Stimulated activated CD4-positive, alpha-beta T cell treated with anti-CD3 and anti-CD28 coated beads, TNF-alpha, amount 100 ng/mL, for 24 hours (primary cell): ENCODE results near the gene SH3RF2.
"Not testable (repeated sequence)": the region's sequence is repeated elsewhere in the genome, so short reads cannot be mapped to it uniquely, and the experiment has no call there.

ENCODE experiments used
- DNase-seq, 3 experiments: peaks; one replicate each; pipeline ENCODE4 v3.0.0-alpha.2; 2020; ENCODE audit warnings: low read depth in 3 of 3

Gene SH3RF2

DNA sequence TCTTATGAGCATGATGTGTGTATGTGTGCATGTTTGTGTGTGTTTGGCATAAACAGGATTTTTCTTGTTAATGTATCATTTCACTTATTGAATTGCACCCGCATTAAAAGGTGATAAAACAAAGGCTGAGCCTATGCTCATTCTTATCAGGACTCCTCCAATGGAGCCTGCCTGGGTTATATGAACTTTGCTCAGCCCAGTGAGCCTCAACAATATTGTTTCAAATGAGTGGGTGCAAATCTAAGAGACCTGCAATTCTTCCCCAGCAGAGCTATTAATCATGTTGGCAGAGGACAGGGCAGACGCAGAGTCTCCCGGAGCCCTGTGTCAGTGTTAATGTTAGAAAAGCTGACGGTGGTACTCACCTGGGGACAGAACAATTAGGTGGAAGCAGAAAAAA is 71.6 kb downstream of the SH3RF2 start:
- DNase-seq, result no peak

DNA sequence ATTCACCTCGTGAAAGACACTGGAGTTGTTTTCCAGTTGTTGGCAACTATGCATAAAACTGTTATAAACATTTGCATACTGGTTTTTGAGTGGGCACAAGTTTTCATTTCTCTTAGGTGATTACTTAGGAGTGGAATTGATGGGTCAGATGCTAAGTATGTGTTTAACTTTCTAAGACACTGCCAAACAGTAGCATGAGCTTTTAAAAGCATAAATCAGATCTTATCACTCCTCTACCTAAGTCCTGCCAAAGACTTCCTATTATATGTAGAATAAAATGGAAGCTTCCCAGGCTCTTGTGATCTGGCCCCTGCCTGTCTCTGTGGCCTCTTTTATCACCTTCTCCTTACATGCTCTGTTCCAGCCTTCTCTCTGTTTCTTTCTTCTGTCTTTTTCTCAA is 72.6 kb downstream of the SH3RF2 start:
- DNase-seq, result no peak

DNA sequence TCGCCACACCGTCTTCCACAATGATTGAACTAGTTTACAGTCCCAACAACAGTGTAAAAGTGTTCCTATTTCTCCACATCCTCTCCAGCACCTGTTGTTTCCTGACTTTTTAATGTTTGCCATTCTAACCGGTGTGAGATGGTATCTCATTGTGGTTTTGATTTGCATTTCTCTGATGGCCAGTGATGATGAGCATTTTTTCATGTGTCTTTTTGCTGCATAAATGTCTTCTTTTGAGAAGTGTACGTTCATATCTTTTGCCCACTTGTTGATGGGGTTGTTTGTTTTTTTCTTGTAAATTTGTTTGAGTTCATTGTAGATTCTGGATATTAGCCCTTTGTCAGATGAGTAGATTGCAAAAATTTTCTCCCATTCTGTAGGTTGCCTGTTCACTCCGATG is 74.1 kb downstream of the SH3RF2 start:
- DNase-seq, result not testable (repeated sequence)

DNA sequence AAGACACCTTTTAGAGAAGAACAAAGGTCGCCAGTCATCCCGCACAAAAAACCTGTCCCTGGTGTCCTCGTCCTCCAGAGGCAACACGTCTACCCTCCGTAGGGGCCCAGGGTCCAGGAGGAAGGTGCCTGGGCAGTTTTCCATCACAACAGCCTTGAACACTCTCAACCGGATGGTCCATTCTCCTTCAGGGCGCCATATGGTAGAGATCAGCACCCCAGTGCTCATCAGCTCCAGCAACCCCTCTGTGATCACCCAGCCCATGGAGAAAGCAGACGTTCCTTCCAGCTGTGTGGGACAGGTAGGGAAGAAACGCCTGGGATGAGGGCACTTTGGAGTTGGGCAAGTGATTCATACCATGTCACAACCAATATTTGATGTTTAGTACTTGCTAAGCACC is 77.4 kb downstream of the SH3RF2 start:
- DNase-seq, result no peak

DNA sequence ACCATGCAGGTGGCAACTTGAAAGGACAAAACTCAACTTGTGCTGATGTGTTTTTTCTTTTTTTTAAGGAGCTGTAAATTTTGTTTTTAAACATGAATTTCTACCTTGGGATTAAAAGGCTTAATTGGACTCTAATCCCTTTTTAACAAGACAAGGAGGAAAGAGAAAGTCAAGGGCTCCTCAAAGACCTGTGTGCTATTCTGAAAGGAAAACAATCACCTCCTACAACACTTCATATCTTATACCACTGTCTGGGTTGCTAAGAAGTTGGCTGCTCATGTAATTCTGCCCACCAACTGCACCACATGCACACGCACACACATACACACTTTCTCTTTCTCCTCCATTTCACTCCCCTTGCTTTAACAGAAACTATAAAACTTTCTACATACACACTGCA is 78.6 kb downstream of the SH3RF2 start:
- DNase-seq, result no peak

DNA sequence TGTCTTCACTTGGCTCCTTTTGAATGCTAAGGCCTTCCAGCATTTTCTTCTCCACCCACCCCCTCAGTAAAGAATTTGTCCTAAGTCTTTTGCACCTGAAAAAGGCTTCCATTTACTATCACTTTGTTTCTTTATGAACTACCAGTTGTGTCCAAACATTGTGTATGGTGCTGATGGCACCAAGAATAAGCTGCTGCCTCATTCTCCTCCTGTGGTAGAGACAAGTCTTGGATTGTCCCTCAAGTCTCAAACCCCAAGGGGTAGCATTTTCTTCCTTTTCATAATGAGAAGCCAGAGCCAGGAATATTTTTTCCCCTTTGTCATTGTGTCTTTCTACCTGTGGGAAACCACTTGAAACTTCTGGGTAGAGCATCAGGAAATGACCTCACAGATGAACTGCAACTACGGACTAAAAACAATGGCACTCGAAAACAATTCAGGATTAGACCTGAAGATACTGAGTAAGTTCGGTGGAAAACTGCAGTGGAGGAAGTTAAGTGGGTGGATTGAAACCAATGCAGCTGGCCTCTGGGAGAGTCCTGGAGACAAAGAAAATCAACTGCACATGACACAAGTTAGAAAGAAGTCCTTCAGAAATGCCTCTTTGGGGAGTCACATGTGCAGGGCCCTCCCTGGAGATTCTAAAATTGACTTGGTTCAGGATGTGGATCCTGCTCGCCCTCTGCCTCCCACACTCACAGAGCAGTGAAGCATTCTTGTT is 80.5 kb downstream of the SH3RF2 start:
- no peak for DNase-seq

DNA sequence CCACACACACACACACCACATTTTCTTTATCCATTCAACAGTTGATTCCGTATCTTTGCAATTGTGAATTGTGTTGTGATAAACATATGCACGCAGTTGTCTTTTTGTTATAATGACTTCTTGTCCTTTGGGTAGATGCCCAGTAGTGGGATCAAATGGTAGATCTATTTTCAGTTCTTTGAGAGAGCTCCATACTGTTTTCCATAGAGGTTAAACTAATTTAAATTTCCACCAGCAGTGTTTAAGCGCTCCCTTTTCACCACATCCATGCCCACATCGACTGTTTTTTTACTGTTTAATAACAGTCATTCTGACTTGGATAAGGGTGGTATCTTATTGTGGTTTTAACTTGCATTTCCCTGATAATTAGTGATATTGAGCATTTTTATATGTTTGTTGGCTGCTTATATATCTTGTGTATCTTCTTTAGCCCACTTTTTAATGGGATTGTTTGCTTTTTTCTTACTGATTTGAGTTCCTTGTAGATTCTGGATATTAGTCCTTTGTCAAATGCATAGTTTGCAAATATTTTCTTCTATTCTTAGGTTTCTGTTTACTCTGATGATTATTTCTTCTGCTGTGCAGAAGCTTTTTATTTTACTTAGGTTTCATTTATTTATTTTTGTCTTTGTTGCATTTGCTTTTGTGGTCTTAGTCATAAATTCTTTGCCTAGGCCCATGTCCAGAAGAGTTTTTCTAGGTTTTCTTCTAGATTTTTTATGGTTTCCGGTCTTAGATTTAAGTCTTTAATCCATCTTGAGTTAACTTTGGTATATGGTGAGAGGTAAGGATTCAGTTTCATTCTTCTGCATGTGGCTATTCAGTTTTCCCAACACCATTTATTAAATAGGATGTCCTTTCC is 82.4 kb downstream of the SH3RF2 start:
- no peak for DNase-seq

DNA sequence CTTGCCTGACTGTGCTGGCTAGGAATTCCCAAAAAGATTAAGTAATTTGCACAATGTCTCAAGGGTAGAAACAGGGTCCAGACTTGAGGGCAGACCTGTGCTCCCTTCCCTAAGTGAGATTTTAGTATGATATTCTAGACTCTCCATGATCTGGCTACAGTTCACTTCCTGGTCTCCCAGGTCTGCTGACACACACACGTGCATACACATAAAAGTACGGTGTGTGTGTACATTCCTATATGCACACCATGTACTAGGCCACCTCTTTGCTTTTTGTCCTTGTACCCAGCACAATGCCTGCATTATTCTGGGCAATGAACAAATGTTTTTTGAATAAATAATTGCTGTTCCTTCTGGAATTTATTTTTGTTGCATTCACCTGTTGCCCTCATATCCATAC is 83.7 kb downstream of the SH3RF2 start:
- no peak for DNase-seq

DNA sequence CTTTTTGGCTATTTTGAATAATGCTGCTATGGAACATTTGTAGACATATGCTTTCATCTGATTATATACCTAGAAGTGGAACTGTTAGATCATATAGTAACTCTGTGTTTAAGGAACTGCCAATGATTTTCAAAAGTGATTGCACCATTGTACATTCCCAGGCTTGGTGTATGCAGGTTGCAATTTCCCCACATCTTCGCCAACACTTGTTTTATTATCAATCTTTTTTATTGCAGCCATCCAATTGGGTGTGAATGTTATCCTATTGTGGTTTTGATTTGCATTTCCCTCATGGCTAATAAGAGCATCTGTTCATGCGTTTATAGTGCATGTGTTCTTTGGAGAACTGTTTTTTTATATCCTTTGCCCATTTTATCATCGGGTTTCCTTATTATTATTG is 87.7 kb downstream of the SH3RF2 start:
- no peak for DNase-seq

DNA sequence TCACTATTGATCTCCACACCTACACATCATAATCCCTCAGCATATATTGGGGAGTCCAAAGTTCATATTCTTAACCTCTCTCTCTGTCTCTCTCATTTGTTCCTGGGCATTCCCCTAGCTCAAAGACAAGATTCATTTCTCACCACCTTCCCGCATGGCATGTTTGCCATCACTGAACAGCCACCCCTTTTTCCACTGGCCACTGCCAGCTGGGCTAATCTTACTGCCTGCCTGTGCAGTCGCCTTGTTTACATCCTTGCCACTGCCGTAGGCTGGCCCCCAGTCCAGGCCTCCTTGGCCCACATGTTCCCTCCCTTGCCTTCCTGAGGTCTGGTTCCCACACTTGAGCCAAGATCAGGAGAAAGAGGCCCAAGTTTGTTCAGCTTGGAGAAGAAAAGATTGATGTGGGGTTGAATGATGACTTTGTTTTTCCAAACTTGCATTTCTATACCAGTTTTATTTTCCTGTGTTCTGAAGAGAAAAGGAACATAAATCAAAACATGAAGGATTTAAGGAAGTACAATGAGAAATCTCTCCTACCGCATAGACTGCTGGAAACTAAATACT is 88.8 kb downstream of the SH3RF2 start:
- DNase-seq, result no peak

DNA sequence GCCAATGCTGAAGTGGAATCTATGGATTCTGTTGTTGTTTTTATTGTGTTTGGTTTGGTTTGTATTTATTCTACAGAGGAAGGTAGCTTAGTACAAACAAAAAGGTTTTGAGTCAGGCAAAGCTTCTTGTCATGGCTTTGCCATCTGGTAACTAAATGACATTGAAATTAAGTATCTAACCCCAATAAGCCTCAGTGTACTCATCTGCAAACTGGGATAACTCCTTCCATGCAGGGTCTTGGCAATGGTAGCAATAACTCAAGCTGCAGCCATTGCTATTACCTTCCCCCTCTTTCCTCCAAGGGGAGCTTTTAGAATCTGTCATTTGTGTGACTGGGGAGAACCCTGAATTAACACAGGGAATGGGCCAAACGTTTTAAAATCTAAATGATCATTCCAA is 89.3 kb downstream of the SH3RF2 start:
- DNase-seq, result no peak

DNA sequence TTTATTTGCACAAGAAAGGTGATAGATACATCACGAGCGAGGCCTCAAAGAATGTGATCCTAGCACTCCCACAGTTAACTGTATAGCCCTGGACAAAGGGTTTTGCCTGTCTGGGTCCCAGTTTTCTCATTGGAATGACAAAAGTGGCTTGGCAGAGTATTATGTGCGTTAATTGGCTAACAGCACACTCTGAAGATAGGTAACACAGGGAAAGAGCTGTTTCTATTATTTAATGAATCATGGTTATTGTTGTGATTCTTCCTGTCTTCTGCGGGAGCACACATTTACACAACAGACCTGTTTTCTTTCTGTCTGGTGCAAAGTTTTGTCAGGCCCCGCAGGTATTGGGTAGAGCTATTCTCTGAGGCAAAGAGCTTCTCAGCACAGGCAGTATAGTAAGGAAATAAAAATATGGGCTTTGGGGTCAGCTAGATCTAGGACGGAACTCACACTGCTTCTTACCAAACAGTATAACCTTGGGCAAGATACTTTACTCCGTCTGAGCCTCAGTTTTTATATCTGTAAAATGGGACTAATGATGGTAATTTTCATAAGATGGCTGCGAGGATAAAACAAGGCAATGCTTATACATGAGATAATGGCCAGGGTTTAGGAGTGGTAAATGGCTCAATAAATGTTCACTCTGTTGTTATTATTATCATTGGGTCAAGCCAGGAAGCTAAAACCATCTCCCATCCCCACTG is 90.1 kb downstream of the SH3RF2 start:
- DNase-seq, result no peak

DNA sequence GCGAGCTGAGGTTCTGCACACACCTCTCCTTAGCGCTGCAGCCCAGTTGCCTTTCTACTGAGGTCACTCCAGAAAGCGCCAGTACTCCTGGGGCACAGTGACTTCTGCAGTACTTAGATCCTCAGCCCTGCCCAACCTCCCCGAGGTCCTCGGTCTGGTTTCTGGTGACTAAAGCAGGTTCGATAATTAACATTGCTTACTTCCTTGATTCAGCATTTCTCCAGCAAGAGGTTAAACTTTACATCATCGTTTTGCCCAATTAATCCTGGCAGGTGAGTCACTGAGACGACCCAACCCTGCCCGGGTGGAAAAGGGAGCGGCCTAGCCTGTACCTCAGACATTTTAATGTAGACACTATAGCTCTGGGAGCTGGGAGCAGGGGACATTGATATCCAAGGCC is 91.4 kb downstream of the SH3RF2 start:
- DNase-seq, result no peak

DNA sequence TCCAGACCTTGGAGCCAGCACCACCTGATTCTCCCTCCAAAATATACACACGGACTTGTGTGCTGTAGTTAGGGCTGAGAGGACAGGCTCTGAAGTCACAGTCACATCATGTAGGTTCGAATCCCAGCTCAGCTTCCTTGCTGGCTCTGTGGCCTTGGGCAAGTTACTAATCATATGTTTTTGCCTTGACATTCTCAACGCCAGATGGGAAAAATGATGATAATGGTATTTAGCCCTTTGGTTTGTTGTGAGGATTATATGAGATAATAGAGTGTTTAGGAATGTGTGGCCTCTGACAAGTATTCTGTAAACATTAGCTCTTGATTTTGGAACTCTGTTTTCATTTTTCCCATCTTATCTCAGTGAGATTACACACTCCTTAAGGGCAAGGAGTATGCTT is 96.5 kb downstream of the SH3RF2 start:
- no peak for DNase-seq

DNA sequence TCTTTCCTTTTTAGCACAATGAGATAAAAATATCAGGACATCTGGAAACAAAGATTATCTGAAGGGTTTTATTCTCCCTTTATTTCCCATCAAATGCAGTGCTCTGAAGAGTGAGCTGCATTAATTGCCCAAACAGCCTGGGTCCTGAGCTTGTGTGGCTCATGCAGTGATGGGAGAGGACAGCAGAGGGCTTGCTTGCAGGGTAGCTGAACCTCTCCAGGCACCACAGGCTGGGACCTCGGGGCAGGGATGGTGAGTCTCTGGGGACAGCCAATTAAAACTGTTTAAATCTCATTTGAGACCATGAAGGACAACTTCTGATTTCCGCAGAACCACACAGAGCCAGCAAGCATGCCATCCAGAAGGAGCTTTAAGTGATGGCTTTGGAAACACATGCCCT is 97.7 kb downstream of the SH3RF2 start:
- DNase-seq, result no peak

DNA sequence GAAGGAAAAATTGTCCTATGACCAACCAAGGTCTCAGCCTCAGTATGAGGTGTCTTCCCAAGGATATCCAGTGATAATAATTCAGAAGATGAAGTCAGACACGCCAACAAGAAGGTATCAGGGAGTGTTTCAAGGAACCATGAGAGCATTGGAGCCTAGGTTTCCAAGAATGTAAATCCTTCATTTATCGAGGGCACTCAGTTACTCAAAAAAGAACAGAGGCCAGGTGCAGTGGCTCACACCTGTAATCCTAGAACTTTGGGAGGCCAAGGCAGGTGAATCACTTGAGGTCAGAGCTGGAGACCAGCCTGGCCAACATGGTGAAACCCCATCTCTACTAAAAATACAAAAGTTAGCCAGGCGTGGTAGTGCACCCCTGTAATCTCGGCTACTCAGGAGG is 98.2 kb downstream of the SH3RF2 start:
- no peak for DNase-seq

DNA sequence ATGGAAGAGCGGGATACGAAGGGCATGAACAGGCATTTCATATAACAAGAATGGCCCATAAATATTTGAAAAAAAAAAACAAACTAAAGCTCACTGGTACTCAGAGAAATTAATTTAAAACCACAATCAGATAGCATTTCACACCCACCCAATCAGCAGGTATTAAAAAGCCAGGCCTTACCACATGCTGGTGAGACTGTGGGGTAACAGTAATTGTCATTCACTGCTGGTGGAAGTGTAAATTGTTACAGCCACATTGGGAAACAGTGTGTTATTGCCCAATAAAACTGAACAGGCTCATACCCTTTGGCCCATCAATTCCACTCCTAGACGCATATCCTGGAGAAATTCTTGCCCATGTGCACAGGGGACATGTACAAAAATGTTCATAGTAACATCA is 103.0 kb downstream of the SH3RF2 start:
- DNase-seq, result no peak

DNA sequence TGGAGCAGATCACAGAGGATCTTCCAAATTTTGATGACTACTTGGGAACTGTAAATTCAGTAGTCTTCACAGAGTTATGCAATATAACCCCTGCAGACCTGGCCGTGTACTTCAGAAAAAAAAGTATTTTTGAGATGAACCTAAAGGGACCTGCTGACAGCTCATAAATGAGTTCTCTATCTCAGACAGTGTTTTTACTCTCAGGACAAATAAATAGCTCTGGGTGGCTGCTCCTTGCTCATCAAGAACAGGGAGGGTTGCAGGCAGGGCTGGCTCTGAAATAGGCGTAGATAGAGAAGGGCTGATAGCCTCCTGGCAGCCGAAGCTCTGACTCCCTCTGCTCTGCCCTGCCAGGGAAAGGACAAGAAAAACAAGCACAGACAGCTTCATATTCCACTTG is 104.1 kb downstream of the SH3RF2 start:
- DNase-seq, result no peak

DNA sequence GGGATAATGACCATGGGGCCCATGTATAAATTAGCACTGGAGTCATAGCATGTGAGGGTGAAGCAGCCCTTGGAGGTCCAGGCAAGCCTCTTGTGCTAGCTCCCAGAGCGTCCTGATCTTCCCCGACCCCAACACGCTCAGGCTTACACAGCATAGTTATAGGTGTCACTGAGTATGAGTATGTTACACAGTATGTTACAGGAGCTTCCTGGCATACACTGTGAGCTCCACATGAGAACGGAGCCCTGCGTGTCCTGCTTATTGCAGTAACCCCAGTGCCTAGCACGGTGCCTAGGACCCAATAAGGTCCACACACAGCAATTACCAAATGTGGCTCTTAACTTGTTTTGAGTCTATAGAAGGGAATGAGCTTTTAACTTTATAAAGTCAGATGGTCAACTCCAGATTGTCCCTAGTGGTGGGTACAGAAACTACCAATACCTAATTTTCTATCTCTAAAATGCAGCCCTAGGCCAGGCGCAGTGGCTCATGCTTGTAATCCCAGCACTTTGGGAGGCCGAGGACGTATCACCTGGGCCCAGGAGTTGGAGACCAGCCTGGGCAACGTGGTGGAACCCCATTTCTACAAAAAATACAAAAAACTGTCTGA is 104.9 kb downstream of the SH3RF2 start:
- DNase-seq, result no peak

DNA sequence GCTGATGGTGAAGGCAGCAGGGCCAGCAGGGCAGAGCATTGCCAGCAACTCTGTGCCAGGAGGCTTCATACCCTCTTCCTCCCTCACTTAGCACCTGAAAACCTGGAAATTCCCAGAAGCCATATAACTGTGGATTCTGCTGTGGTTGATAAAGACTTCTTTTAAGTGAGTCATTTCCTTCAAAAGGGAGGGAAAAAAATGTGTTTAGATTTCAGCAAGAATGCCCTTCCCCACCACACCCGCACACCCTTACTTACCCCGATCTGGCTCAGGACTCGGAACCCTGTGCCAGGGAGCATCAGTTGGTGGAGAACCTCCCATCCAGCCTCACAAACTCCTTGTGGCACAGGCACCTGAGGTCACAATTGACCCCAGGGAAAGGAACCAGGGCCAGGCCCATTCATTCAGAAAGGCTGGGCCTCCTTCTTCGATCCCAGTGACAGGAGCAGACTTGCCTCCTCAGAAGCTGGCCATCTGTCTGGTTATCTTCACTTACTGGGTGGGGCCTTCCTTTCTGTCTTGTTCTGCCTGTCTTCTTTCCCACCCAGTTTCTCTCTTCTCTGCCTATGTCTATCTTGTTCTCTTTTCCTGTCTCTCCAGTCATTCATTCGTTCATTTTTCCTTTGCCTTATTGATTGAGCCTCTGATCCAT is 106.4 kb downstream of the SH3RF2 start:
- no peak for DNase-seq

DNA sequence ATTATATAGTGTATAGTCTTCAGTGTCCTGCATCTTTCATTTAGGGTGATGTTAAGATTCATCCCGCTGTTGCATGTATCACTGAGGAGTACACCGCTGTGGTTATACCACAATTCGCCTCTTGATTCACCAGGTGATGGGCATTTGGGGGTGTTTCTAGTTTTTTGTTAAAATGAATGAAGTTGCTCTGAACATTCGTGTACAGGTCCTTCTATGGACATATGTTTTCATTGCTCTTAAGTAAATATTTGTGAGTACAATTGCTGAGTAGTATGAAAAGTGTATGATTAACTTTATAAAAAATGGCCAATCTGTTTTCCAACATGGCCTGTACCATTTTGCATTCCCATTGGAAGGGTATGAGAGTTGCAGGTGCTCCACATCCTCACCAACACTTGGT is 107.3 kb downstream of the SH3RF2 start:
- no peak for DNase-seq

DNA sequence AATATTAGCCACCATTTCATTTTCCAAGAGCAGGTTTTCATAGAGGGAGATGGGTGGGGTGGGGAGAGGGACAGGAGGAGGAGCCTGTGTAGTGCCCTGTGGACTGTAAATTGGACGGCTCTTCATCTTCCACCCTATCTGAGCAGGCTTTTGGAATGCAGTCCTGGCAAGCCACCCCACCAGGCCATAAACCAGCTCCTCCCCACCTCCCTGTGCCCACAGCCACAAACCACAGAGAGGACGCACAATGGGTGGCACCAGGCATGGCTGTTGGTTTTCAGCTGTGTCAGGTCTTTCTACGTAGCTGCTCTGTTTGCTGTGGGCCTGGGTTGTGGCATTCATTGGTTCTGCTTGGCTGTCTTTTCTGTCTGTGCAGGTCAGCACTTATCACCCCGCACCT is 111.0 kb downstream of the SH3RF2 start:
- DNase-seq, result no peak
